DND-41 (cell line): ENCODE results near the gene PPP4R2.
"Not testable (repeated sequence)": the region's sequence is repeated elsewhere in the genome, so short reads cannot be mapped to it uniquely, and the experiment has no call there.

ENCODE experiments used
- CTCF ChIP-seq: IDR thresholded peaks from 2 replicates; pipeline ENCODE4 v1.5.1; 2012; ENCODE audit warnings: borderline replicate concordance, low read length, moderate library complexity, mild to moderate bottlenecking; ENCODE audit not compliant: poor library complexity, severe bottlenecking; ENCODE audit errors: extremely low read depth
- EZH2 ChIP-seq: IDR thresholded peaks from 3 replicates; pipeline ENCODE4 v1.6.1; 2012; ENCODE audit warnings: borderline replicate concordance, low read depth, mild to moderate bottlenecking, moderate library complexity, low read length, inconsistent platforms; ENCODE audit not compliant: severe bottlenecking

GRCh38 chr3:73003050-73003449 lies 6.4 kb downstream of the PPP4R2 start:
- TF ChIP-seq CTCF, EZH2: not testable (repeated sequence)
